HG02763 (cell line): ENCODE measurements around the gene TMEM126B.
"Not testable (repeated sequence)": the region's sequence is repeated elsewhere in the genome, so short reads cannot be mapped to it uniquely, and the experiment has no call there.

Experiments used
- ATAC-seq: cut with Tn5 transposase; IDR thresholded peaks from one replicate; pipeline ENCODE4 v1.9.1; 2021; ENCODE audit warnings: mild to moderate bottlenecking, moderate library complexity; ENCODE audit not compliant: unreplicated experiment

The TMEM126B gene

DNA sequence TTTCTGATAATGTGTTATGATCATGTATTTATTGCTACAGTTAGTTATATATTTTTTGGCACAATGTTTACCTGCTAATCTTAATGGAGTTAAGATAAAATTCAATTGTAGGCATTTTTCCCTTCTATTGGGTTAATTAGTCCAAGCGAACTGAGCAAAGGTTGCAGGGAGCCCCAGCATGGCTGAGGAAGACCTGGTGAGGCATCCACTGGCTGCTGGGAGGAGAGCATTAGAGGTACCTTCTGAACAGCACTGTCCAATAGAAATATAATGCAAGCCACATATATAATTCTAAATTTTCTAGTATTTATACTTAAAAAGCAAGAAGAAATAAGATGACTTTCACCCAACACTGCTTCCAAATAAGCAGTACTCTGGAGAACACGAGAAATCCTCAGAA is 18.7 kb downstream of the TMEM126B start:
- ATAC-seq: no peak

GRCh38 chr11:85647604-85648299 is 19.4 kb downstream of the TMEM126B start, which contains the start of gene TMEM126A:
Gene TMEM126A (plus strand): TSS chr11:85647967. CDS start chr11:85650256, 2,289 bp downstream.
- ATAC-seq: peak; percentile 99

DNA sequence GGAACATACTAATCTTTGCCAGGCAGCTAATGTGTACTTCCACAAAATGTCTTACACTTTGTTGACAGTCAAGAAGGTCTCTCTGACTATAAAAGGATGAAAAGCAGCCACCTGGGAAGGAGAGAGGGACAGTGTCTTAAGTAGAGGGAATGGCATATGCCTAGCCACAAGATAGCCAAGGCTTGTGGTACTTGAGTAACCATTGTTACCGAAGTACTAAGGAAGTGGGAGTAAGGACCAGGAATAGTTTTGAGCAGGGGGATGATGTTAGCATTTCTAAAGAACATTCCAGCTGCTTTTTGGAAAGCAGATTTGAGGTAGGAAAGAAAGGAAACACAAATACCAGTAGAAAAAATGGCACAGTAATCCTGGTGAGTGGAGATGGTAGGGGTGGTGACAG is 22.7 kb downstream of the TMEM126B start:
- ATAC-seq: no peak

DNA sequence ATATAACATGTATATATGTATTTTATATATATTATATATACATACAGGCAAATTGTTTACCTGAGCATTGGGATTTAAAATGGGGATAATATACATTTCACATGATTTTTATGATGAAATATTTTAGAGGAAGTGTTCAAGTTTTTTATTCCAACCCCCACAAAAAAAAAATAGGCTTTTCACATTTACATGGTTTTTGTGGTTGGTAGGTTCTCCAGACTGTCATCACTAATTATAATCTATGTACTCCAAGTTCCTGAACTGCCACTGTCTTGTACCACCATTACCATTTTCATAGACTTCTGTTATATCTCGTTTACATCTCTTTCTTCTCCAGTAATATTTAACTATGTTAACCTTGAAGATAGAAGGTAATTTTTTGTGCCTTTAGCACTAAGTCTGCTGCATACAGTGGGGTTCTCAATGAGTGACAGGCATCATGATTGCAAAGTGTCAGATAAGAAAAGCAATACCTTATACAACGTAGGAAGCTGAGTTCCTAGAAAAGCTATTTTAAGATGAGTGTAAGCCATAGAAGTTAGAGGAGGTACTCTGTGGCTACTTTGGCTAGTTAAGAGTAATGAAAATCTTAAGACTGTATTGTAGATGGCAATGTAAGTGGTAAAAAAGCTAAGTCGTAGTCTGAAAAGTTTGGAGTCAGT is 24.5 kb downstream of the TMEM126B start:
- ATAC-seq: no peak

DNA sequence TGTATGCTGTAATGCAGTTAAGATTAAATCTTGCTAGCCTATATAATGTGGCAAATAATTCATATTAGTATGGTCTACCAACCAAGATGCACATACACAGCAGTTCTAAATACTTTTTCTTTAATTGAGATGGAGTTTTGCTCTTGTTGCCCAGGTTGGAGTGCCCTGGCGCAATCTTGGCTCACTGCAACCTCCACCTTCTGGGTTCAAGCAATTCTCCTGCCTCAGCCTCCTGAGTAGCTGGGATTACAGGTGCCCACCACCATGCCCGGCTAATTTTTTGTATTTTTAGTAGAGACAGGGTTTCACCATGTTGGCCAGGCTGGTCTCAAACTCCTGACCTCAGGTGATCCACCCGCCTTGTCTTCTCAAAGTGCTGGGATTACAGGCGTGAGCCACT is 25.9 kb downstream of the TMEM126B start:
- ATAC-seq: not testable (repeated sequence)

DNA sequence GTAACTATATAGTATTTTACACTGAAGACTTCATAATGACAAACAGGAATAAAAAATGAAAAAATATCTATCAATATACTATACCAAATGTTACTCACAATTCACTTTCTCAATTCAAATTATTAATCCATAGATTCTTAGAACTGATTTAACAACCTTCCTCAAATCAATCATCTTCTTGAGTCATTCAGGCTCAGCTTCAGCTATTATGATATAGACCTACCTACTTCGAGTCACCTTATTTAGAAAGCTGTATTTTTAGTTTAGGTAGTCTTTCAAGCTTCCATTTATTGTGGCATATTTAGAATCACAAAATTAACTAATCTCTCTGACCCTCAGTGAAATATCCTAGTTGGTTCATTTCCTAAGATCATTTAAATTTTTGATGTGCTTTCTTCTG is 28.4 kb downstream of the TMEM126B start:
- no peak for ATAC-seq

DNA sequence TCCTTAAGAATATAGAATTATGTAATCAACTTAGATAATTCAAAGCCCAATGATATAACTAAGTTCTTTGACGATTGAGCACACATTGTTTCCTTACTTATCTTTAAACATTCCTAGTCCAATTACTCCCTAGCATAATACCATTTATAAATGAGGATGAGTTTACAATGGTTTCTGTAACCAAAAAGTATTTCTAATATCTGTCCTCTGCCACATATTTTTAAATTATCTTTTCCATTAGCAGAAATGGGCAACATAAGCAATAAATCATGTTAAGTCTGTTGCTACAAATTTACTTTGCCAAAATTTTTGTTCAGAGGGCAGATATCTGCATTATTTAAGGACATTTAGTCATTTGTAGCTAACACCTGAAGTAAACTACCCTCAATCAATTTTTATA is 29.8 kb downstream of the TMEM126B start:
- no peak for ATAC-seq

GRCh38 chr11:85661972-85662664 is 33.7 kb downstream of the TMEM126B start:
- ATAC-seq: no peak

DNA sequence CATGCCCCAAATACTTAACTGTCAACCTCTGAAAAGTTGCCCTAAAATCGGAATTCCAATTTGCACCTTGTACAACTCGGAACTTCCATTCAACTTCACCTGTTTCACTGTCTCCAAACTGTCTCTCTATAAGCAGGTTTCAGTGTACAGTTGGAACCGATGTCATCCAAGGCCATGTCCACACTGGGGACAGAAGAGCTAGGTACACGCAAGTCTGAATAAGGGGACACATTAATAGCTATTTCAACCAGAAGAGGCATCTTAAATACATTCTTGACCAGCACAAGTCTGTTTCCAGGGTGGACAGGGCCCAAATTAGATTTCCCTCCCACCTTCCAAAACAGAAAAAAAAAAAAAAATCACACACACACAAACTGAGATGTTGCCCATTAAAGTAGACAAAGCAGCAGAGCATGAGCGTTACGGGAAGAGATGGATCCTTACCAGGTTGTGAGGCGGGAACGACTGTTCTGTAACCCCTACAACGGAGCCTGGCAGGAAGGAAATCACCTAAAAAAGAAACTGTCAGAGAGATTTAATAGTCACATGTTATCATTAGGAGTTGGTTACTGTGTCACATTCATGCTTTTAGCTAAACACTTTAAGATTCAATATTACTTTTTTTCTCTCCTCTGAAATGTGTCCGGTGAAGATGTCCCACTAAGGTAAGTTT is 34.8 kb downstream of the TMEM126B start:
- no peak for ATAC-seq

- ATAC-seq: peak; percentile 68
Observed at GRCh38 chr11:85663753-85664614, 35.6 kb downstream of the TMEM126B start.

DNA sequence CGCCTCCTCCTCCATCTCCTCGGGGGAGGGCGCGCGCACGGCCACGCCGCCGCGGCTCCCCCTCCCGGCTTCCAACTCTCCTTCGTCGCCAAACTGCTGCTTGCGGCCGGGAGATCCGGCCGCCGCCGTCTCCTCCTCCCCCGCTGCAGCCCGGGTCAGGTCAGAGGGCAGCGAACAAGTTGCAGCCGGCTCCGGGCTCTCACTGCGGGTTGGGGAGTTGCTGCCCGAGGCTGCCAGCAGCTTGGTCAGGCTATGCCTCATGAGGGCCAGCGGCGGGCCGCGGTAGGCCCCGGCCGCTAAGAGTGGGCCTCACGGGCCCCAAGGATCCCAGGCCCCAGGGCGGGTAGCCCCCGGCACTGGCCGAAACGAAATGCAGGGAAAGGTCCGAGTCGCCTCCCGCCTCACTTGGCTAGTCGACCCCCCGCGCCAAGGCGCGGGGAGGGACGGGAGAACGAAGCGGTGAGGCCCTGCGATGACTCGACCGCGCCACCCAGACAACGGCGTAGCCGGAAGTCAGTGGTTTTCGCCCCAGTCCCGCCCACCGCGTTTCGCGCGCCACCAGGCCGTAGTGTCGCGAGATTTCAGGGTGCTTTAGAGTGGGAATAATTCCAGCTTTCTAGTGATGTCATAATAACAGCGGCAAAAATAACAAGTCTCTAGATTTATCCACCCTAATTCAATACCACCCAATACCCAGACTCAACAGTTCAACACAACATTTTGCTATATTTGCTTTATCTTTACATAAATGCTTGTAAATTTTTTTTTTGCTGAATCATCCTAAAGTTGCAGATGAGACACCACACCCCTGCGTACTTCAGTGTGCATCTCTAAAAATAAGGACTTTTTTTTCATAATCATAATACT is 36.5 kb downstream of the TMEM126B start, which contains the start of gene CREBZF:
CREBZF (minus strand) TSS at position 515 of the 867 bp plus-strand sequence; CDS start at position 261, 254 bp downstream.
- peak; percentile 84 for ATAC-seq

DNA sequence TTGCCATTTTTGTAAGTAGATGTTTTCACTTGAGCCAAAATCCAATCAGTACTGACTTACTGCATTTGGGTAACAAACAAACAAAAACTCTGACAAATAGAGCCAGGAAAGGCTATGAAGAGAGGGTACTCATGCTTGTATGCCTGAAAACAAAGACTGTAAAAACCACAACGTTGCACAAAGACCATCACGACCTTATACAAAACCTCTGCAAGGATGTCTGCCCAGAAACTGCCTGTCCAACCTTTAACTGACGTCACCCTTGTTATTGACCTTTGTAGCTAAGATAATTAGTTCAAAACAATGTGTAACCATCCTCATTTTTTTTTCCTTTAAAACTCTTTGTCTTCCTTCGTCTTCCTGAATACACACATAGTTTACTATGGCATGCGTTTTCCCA is 37.3 kb downstream of the TMEM126B start:
- ATAC-seq: no peak

- ATAC-seq: no peak
Observed at GRCh38 chr11:85666687-85667086, 38.3 kb downstream of the TMEM126B start.

GRCh38 chr11:85668157-85668556 is 39.8 kb downstream of the TMEM126B start:
- no peak for ATAC-seq

DNA sequence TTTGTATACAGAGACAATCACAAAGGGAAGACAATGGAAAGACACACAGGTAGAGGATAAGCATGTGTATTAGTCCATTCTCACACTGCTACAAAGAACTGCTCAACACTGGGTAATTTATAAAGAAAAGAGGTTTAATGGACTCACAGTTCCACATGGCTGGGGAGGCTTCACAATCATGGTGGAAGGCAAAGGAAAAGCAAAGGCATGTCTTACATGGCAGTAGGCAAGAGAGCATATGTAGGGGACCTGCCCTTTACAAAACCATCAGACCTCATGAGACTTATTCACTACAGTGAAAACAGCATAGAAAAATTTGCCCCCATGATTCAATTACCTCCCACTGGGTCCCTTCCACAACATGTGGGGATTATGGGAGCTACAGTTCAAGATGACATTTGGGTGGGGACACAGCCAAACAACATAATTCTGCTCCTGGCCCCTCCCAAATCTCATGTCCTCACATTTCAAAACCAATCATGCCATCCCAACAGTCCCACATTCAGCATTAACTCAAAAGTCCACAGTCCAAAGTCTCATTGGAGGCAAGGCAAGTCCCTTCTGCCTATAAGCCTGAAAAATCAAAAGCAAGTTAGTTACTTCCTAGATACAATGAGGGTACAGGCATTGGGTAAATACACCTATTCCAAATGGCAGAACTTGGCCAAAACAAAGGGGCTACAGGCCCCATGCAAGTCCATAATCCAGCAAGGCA is 42.7 kb downstream of the TMEM126B start:
- ATAC-seq: not testable (repeated sequence)

DNA sequence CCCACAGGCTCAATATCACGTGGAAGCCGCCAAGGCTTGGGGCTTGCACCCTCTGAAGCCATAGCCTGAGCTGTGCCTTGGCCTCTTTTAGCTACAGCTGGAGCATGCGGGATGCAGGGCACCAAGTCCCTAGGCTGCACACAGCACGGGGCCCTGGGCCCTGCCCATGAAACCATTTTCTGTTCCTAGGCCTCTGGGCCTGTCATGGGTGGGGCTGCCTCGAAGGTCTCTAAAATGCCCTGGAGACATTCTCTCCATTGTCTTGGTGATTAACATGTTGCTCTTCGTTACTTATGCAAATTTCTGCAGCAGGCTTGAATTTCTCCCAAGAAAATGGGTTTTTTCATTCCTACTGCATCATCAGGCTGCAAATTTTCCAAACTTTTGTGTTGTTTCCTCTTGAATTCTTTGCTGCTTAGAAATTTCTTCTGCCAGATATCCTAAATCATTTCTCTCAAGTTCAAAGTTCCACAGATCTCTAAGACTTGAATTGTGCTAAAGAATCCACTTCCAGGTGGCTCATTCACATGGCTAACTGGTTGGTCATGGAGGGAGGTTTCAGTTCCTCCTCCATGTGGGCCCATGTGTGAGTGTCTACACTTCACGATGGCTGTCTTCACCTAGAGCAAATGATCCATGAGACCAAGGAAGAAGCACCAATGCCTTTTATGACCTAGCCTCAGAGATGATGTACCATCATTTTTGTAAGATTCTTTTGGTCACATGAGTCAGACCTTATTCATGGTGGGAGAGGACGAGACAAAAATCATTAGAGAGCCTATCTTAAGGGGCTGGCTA is 43.9 kb downstream of the TMEM126B start:
- ATAC-seq: no peak

GRCh38 chr11:85673393-85673792 is 45.0 kb downstream of the TMEM126B start:
- no peak for ATAC-seq

DNA sequence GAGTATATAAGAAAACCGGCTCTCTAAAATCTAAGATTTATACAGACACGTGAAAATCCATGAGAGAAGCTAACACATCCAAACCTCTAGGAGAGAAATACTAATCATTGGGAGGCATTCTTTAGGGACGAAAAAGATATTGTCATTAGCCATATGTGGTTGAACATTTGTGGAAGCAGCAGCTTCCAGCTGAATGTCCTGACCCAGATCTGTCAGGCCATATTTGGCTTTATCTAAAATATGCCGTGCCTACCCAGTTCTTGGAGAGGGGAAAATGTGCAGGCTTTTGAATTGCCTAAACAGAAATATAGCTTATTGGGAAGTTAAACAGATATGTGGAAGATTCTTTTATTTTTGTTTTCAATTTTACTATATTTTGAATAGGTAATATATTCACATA is 51.2 kb downstream of the TMEM126B start:
- ATAC-seq: no peak
